Endothelial cell of umbilical vein (primary cell): ENCODE measurements around the gene SPSB2. TPM values are rescaled to one million over a fixed set of nuclear protein-coding genes. Genes with fewer than 3 reads are reported as not detected.

Source experiments
- BruUV-seq: library from RNA; stranded (reverse); fragments of 400-500 nt; replicated peaks from 2 replicates; lab custom pipeline; 2021; lab: Mats Ljungman, UMichigan
- CTCF ChIA-PET: fragments of 300-600, 350-600 bp; sonication (Branson Sonifier 250); formaldehyde crosslinking; loops from one replicate; lab custom pipeline; 2021; ENCODE audit warnings: antibody characterized with exemption, inconsistent platforms; lab: Charles Lee
- POLR2A ChIA-PET: fragments of 300-600, 350-600 bp; sonication (Branson Sonifier 250); formaldehyde crosslinking; loops from one replicate; lab custom pipeline; 2021; ENCODE audit warnings: antibody characterized with exemption, inconsistent platforms; lab: Charles Lee
- DNase-seq: peaks from one replicate; pipeline ENCODE4 v3.0.0-alpha.2; 2011; ENCODE audit warnings: low read depth, low spot score
- FAIRE-seq: peaks from 2 replicates; lab custom pipeline; 2011; peaks lifted over from hg19 to GRCh38; lab: Jason Lieb, UNC
- H2AFZ ChIP-seq: 2 replicates; pipeline ENCODE4 v1.6.0; 2012; ENCODE audit warnings: low read depth, low read length, control low read depth, inconsistent platforms
- H3K27ac ChIP-seq: 2 replicates; pipeline ENCODE4 v1.5.1; 2011; ENCODE audit warnings: low read depth, mild to moderate bottlenecking, control low read depth, low read length, moderate library complexity; ENCODE audit not compliant: insufficient read depth
- H3K27me3 ChIP-seq, 2 experiments: 2 replicates each; pipeline versions ENCODE4 v1.6.0 to v1.6.1; 2011; ENCODE audit warnings: low read length in 2 of 2, mixed read lengths in 1 of 2; ENCODE audit not compliant: control insufficient read depth in 2 of 2, insufficient read depth in 2 of 2
- H3K36me3 ChIP-seq, 2 experiments: 2 replicates in 1 of 2; 3 replicates in 1 of 2; pipeline ENCODE4 v1.5.1; 2011; ENCODE audit warnings: low read length in 2 of 2, mild to moderate bottlenecking in 1 of 2, moderate library complexity in 1 of 2; ENCODE audit not compliant: control insufficient read depth in 2 of 2, insufficient read depth in 2 of 2; ENCODE audit errors: extremely low read depth in 1 of 2
- H3K4me1 ChIP-seq: 3 replicates; pipeline ENCODE4 v1.5.1; 2011; ENCODE audit warnings: mild to moderate bottlenecking, low read length; ENCODE audit not compliant: control insufficient read depth, insufficient read depth; ENCODE audit errors: extremely low read depth
- H3K4me2 ChIP-seq: 2 replicates; pipeline ENCODE4 v1.6.1; 2011; ENCODE audit warnings: low read length, control low read depth, mixed read lengths; ENCODE audit not compliant: insufficient read depth
- H3K4me3 ChIP-seq, 3 experiments: fragments of 200-600 bp in 1 of 3; sonication (generic), shearing (Covaris generic) in 1 of 3; replicated peaks in 1 of 3; 2 replicates each; pipeline ENCODE4 v1.5.1; 2011 to 2016; ENCODE audit warnings: control low read depth in 3 of 3, low read length in 3 of 3, mild to moderate bottlenecking in 2 of 3, inconsistent platforms in 1 of 3, low read depth in 1 of 3, moderate library complexity in 1 of 3; ENCODE audit not compliant: insufficient read depth in 1 of 3
- H3K79me2 ChIP-seq: 2 replicates; pipeline ENCODE4 v1.6.0; 2012; ENCODE audit warnings: low read length, inconsistent platforms; ENCODE audit not compliant: control insufficient read depth, insufficient read depth
- H3K9ac ChIP-seq: replicated peaks from 2 replicates; pipeline ENCODE3; 2011; ENCODE audit warnings: low read length, control low read depth; ENCODE audit not compliant: insufficient read depth; ENCODE audit errors: extremely low read depth
- H3K9me1 ChIP-seq: replicated peaks from 3 replicates; pipeline ENCODE4 v1.6.0; 2011; ENCODE audit warnings: mild to moderate bottlenecking, low read length; ENCODE audit not compliant: control insufficient read depth, insufficient read depth; ENCODE audit errors: extremely low read depth
- H3K9me3 ChIP-seq: replicated peaks from 2 replicates; pipeline ENCODE4 v1.5.1; 2012; ENCODE audit warnings: low read length, inconsistent platforms; ENCODE audit not compliant: control insufficient read depth, insufficient read depth
- H4K20me1 ChIP-seq: replicated peaks from 2 replicates; pipeline ENCODE3; 2011; ENCODE audit warnings: mild to moderate bottlenecking, low read length; ENCODE audit not compliant: control insufficient read depth, insufficient read depth; ENCODE audit errors: extremely low read depth
- EZH2 ChIP-seq: IDR thresholded peaks from 2 replicates; pipeline ENCODE4 v1.6.1; 2012; ENCODE audit warnings: borderline replicate concordance, low read depth, mild to moderate bottlenecking, moderate library complexity, low read length, inconsistent platforms; ENCODE audit not compliant: severe bottlenecking
- FOS ChIP-seq: IDR thresholded peaks from 2 replicates; pipeline ENCODE4 v1.6.1; 2011; ENCODE audit warnings: mild to moderate bottlenecking, low read length, moderate library complexity, borderline replicate concordance; ENCODE audit not compliant: insufficient read depth
- GATA2 ChIP-seq: IDR thresholded peaks from 2 replicates; pipeline ENCODE4 v1.7.0; 2011; ENCODE audit warnings: low read depth, mild to moderate bottlenecking, moderate library complexity, mixed read lengths, low read length; ENCODE audit not compliant: insufficient read length, insufficient read depth
- JUN ChIP-seq: IDR thresholded peaks from 2 replicates; pipeline ENCODE4 v1.6.1; 2011; ENCODE audit warnings: borderline replicate concordance, low read depth; ENCODE audit not compliant: insufficient read length, insufficient read depth
- MYC ChIP-seq: IDR thresholded peaks from one replicate; pipeline ENCODE4 v1.6.1; 2011; ENCODE audit warnings: mild to moderate bottlenecking, low read depth, low read length
- POLR2A ChIP-seq: IDR thresholded peaks from 2 replicates; pipeline ENCODE4 v1.6.1; 2012; ENCODE audit warnings: low read depth, mild to moderate bottlenecking, control low read depth, low read length
- POLR2AphosphoS5 ChIP-seq: IDR thresholded peaks from 2 replicates; pipeline ENCODE4 v1.6.1; 2012; ENCODE audit warnings: low read depth, mild to moderate bottlenecking, control low read depth, low read length, moderate library complexity; ENCODE audit not compliant: insufficient read depth
- dilution Hi-C: fragments of 300-500 bp; cut with MboI; formaldehyde crosslinking; loops from one replicate; pipeline ENCODE4 v1.15.0; 2019; ENCODE audit warnings: low sequenced_read_pairs; ENCODE audit not compliant: extremely low pct_ligation_motif_present
- intact Hi-C: fragments of 100-400 bp; cut with micrococcal nuclease; formaldehyde crosslinking; loops from one replicate; pipeline ENCODE4 v1.10.0; 2022
- polyA plus RNA-seq, 4 experiments: library from polyadenylated mRNA; depleted of rRNA in 3 of 4; stranded (reverse) in 3 of 4; unstranded in 1 of 4; fragments of >200 nt; gene quantifications; 2 replicates each; pipeline versions ENCODE4 v1.2.1 to v1.2.3, GENCODE V29; 2011 to 2012; ENCODE audit warnings: missing spikeins in 1 of 4
- total RNA-seq: library from RNA; stranded (reverse); gene quantifications from 2 replicates; pipeline ENCODE4 v1.2.3, GENCODE V29; 2021
- TF ChIP-seq, protein P1 (sequence below), 2 donors: IDR thresholded peaks; 1 replicate in 1 of 2; 2 replicates in 1 of 2; pipeline ENCODE4 v1.5.1; 2011; ENCODE audit warnings: low read length in 2 of 2, mild to moderate bottlenecking in 2 of 2, moderate library complexity in 2 of 2, control low read depth in 1 of 2, inconsistent platforms in 1 of 2, low read depth in 1 of 2; ENCODE audit not compliant: insufficient read depth in 1 of 2; ENCODE audit errors: extremely low read depth in 1 of 2
- TF ChIP-seq, protein P2 (sequence below): IDR thresholded peaks from 2 replicates; pipeline ENCODE4 v1.6.1; 2011; ENCODE audit not compliant: insufficient read depth, insufficient read length

SPSB2 gene
- total and polyA plus RNA-seq, 2 donors (not counting 3 experiments of a cell fraction or from before 2014, with no cell fraction given) = 3.8 to 6.9 TPM

GRCh38 chr12:6863586-6864321 lies 9.3 kb downstream of the SPSB2 start:
- POLR2A ChIA-PET = interaction anchor here (1.8 kb wide), 1 partner anchor 11 kb away, joined by 5 read pairs; the partner anchor contains the start of gene USP5
- no peak overlapping the region for H3K9ac ChIP-seq
- H3K27ac ChIP-seq = no peak overlapping the region
- peaks cover 2 to 47% of the 10 kb centered on the region in 2 experiments for H3K36me3 ChIP-seq
- BruUV-seq = no TSS peak
- H3K79me2 ChIP-seq = peaks cover 14% of the 10 kb centered on the region
- H3K4me1 ChIP-seq = peaks cover 12% of the 10 kb centered on the region
- H4K20me1 ChIP-seq = no peaks in the 10 kb centered on the region
- intact Hi-C loops (no loop called here), dilution Hi-C loops (no loop called here)
- FAIRE-seq (no peak), DNase-seq (no peak)
- no peak overlapping the region for H3K4me2 ChIP-seq
- H3K9me3 ChIP-seq = no peaks in the 10 kb centered on the region
- no peak overlapping the region for H2AFZ ChIP-seq
- no peaks in the 10 kb centered on the region for H3K9me1 ChIP-seq
- no peak overlapping the region for H3K4me3 ChIP-seq
- CTCF ChIA-PET = interaction anchor here (1.0 to 1.2 kb wide), 2 partner anchors 9 kb away, joined by 3 to 4 read pairs; partner anchors contain the start of gene SPSB2
- no peaks in the 10 kb centered on the region for H3K27me3 ChIP-seq
- TF ChIP-seq EZH2 (no peak), POLR2AphosphoS5 (no peak), MYC (no peak), GATA2 (no peak), JUN (no peak), POLR2A (no peak), FOS (no peak)
- TF ChIP-seq, protein P1, sequence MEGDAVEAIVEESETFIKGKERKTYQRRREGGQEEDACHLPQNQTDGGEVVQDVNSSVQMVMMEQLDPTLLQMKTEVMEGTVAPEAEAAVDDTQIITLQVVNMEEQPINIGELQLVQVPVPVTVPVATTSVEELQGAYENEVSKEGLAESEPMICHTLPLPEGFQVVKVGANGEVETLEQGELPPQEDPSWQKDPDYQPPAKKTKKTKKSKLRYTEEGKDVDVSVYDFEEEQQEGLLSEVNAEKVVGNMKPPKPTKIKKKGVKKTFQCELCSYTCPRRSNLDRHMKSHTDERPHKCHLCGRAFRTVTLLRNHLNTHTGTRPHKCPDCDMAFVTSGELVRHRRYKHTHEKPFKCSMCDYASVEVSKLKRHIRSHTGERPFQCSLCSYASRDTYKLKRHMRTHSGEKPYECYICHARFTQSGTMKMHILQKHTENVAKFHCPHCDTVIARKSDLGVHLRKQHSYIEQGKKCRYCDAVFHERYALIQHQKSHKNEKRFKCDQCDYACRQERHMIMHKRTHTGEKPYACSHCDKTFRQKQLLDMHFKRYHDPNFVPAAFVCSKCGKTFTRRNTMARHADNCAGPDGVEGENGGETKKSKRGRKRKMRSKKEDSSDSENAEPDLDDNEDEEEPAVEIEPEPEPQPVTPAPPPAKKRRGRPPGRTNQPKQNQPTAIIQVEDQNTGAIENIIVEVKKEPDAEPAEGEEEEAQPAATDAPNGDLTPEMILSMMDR (IDR thresholded peaks at IDR 0.05; ENCODE audit: extremely low read depth in 1 of 2, insufficient read depth in 1 of 2, low read depth in 1 of 2, low read length in 2 of 2) = no peak
- TF ChIP-seq, protein P2, sequence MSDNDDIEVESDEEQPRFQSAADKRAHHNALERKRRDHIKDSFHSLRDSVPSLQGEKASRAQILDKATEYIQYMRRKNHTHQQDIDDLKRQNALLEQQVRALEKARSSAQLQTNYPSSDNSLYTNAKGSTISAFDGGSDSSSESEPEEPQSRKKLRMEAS = no peak
